ENCODE data around the gene PCDH8. TPM values are rescaled to one million over a fixed set of nuclear protein-coding genes. Genes with fewer than 3 reads are reported as not detected.

PCDH8 gene, protein sequence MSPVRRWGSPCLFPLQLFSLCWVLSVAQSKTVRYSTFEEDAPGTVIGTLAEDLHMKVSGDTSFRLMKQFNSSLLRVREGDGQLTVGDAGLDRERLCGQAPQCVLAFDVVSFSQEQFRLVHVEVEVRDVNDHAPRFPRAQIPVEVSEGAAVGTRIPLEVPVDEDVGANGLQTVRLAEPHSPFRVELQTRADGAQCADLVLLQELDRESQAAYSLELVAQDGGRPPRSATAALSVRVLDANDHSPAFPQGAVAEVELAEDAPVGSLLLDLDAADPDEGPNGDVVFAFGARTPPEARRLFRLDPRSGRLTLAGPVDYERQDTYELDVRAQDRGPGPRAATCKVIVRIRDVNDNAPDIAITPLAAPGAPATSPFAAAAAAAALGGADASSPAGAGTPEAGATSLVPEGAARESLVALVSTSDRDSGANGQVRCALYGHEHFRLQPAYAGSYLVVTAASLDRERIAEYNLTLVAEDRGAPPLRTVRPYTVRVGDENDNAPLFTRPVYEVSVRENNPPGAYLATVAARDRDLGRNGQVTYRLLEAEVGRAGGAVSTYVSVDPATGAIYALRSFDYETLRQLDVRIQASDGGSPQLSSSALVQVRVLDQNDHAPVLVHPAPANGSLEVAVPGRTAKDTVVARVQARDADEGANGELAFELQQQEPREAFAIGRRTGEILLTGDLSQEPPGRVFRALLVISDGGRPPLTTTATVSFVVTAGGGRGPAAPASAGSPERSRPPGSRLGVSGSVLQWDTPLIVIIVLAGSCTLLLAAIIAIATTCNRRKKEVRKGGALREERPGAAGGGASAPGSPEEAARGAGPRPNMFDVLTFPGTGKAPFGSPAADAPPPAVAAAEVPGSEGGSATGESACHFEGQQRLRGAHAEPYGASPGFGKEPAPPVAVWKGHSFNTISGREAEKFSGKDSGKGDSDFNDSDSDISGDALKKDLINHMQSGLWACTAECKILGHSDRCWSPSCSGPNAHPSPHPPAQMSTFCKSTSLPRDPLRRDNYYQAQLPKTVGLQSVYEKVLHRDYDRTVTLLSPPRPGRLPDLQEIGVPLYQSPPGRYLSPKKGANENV
- not detected in 2 replicates for total RNA-seq

DNA sequence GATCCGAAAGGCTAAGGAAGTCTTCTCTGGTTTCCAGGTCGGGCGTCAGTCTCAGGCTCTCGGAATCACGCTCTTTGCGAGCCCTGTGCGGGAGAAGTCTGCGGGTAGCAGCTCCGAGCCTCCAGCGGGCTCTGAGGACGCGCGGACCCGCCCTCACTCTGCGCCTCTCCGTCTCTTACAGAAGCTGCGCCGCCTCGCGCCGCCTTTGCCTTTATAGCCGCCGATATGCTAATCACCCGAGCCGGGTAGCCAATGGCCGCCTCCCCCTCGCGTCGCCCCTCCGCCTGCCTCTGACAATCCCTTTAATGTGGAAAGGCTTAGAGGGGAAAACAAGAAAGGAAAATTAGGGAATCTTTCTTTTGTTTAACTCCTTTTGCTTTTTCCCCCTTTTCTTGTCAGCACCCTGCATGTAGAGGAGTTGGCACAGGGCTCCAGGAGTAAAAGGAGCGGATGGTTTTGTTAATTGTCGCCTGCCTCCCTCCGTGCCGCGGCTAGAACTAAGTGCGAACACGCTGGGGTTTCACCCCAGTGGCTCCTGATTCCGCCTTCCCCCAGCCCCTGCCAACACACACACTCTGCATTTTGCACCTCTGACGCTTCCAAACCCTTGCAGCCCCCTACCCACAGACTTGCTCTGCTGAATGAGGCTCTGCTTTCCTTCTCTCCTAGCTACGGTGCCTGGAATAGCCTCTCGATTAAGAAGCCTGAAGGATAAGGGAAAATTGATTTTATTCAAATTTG, at the start of gene PCDH8:
Gene PCDH8, minus strand, starts transcription at position 186 of the 741 bp plus-strand sequence. CDS start 204 bp downstream, outside the sequence.

Other genes with a start within 250 kb of the PCDH8 start
- gene HNRNPA1L2, start 206.2 kb downstream of the PCDH8 start, total RNA-seq: 1.6 and 3.1 TPM in 2 replicates
- 30.3 and 35.2 TPM in 2 replicates for gene SUGT1, start 195.8 kb downstream of the PCDH8 start, total RNA-seq
- not detected in 2 replicates for gene CNMD, start 108.8 kb downstream of the PCDH8 start, total RNA-seq
- not detected in 2 replicates for gene OLFM4, start 180.2 kb upstream of the PCDH8 start, total RNA-seq